ENCODE measurements around the gene DHX35. TPM values are rescaled to one million over a fixed set of nuclear protein-coding genes. Genes with fewer than 3 reads are reported as not detected.

DHX35 gene
- total and polyA plus RNA-seq, 2 of the 13 experiments (the other 11 are each of a cell fraction or from before 2014, with no cell fraction given) = 25.8 to 28.7 TPM

DNA sequence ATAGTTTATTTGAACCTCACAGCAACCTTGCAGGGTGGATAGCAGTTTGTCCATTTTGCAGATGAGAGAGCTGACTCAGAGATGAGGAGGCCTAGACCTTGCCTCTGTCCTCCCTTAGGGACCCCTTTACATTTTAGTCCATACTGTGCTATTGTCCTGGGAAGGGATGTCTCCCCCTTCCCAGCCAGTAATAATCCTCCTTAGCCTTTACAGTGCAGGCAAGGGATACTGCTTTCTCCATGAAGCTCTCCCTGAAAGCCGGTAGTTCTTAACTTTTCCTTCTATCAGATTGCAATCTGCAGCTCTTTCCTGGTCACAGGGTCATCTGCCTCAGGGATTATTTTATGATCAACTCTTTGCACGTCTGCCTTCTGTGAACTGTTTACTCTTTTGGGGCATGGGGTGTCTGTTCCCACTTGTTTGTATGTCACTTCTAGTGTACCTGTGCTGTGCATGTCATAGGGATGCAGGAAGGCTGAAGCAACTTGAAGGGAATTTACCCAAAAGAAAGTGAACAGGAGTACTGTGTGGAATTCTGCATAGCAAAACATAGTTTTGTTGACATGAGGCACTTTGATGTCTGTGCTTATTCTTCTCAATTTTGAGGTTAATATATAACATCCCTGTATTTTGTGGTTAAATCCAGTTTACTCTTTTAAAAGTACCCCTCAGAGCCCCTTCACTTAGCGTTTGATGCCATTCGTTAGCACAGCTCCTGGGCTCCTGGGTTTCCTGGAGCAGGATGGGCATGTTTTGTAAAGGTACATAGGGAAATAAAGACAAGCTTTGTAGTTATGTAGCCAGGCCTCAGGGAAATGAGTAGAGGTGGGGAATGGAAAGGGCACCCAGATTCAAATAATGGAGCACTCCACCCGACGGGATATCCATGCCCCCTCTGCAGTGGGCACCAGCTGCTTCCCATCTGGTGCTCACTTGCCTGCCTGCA is 38.1 kb downstream of the DHX35 start (continued):
- TF ChIP-seq TEAD2 (CRISPR knock-in tag; IDR thresholded peaks at IDR 0.05) (no peak), SP140L (CRISPR knock-in tag; IDR thresholded peaks at IDR 0.05; ENCODE audit: borderline replicate concordance) (no peak), ZNF230 (CRISPR knock-in tag; IDR thresholded peaks at IDR 0.05) (no peak), MTF2 (CRISPR knock-in tag; IDR thresholded peaks at IDR 0.05; ENCODE audit: borderline replicate concordance) (no peak), CHD4 (IDR thresholded peaks at IDR 0.05; ENCODE audit: borderline replicate concordance, low read length) (no peak), EEA1 (CRISPR knock-in tag; IDR thresholded peaks at IDR 0.05; ENCODE audit: borderline replicate concordance) (no peak), ZFP36 (IDR thresholded peaks at IDR 0.05; ENCODE audit: borderline replicate concordance, low read depth, low read length, partially characterized antibody) (no peak), ZNF878 (CRISPR knock-in tag; IDR thresholded peaks at IDR 0.05) (peak; percentile 56; the same call in 1 of the 2 replicates), MIER2 (CRISPR knock-in tag; IDR thresholded peaks at IDR 0.05) (no peak), ZNF883 (CRISPR knock-in tag; IDR thresholded peaks at IDR 0.05; ENCODE audit: not compliant biosample characterization) (no peak), ZNF546 (CRISPR knock-in tag; conservative IDR thresholded peaks at IDR 0.05) (0 out of 2 replicates have a peak, but pooled peaks have one; percentile 55), SPEN (CRISPR knock-in tag; IDR thresholded peaks at IDR 0.05; ENCODE audit: low read depth) (no peak), ZKSCAN1 (IDR thresholded peaks at IDR 0.05; ENCODE audit: low read length) (no peak), ADNP (CRISPR knock-in tag; IDR thresholded peaks at IDR 0.05) (no peak), ZNF205 (CRISPR knock-in tag; IDR thresholded peaks at IDR 0.05) (peak; percentile 25; the same call in 1 of the 2 replicates), POLR2AphosphoS2 (IDR thresholded peaks at IDR 0.05; ENCODE audit: low read depth, low read length) (no peak), ZNF33B (CRISPR knock-in tag; IDR thresholded peaks at IDR 0.05) (no peak; the same call in 1 of the 2 replicates), ZNF563 (CRISPR knock-in tag; IDR thresholded peaks at IDR 0.05) (no peak), GZF1 (CRISPR knock-in tag; IDR thresholded peaks at IDR 0.05) (no peak), ZNF333 (CRISPR knock-in tag; IDR thresholded peaks at IDR 0.05; ENCODE audit: borderline replicate concordance) (no peak)
- TF ChIP-seq, protein P1, sequence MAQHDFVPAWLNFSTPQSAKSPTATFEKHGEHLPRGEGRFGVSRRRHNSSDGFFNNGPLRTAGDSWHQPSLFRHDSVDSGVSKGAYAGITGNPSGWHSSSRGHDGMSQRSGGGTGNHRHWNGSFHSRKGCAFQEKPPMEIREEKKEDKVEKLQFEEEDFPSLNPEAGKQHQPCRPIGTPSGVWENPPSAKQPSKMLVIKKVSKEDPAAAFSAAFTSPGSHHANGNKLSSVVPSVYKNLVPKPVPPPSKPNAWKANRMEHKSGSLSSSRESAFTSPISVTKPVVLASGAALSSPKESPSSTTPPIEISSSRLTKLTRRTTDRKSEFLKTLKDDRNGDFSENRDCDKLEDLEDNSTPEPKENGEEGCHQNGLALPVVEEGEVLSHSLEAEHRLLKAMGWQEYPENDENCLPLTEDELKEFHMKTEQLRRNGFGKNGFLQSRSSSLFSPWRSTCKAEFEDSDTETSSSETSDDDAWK (CRISPR knock-in tag; IDR thresholded peaks at IDR 0.05) = no peak
- TF ChIP-seq, protein P2, sequence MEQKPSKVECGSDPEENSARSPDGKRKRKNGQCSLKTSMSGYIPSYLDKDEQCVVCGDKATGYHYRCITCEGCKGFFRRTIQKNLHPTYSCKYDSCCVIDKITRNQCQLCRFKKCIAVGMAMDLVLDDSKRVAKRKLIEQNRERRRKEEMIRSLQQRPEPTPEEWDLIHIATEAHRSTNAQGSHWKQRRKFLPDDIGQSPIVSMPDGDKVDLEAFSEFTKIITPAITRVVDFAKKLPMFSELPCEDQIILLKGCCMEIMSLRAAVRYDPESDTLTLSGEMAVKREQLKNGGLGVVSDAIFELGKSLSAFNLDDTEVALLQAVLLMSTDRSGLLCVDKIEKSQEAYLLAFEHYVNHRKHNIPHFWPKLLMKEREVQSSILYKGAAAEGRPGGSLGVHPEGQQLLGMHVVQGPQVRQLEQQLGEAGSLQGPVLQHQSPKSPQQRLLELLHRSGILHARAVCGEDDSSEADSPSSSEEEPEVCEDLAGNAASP (CRISPR knock-in tag; IDR thresholded peaks at IDR 0.05; ENCODE audit: borderline replicate concordance) = 0 out of 2 replicates have a peak, but pooled peaks have one; percentile 14
- TF ChIP-seq, protein P3, sequence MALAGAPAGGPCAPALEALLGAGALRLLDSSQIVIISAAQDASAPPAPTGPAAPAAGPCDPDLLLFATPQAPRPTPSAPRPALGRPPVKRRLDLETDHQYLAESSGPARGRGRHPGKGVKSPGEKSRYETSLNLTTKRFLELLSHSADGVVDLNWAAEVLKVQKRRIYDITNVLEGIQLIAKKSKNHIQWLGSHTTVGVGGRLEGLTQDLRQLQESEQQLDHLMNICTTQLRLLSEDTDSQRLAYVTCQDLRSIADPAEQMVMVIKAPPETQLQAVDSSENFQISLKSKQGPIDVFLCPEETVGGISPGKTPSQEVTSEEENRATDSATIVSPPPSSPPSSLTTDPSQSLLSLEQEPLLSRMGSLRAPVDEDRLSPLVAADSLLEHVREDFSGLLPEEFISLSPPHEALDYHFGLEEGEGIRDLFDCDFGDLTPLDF (CRISPR knock-in tag; IDR thresholded peaks at IDR 0.05) = no peak
- TF ChIP-seq, protein P4, sequence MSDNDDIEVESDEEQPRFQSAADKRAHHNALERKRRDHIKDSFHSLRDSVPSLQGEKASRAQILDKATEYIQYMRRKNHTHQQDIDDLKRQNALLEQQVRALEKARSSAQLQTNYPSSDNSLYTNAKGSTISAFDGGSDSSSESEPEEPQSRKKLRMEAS (IDR thresholded peaks at IDR 0.05) = no peak

Data from HepG2 (cell line).